Measurements from ENCODE around the gene VDAC2.

DNA sequence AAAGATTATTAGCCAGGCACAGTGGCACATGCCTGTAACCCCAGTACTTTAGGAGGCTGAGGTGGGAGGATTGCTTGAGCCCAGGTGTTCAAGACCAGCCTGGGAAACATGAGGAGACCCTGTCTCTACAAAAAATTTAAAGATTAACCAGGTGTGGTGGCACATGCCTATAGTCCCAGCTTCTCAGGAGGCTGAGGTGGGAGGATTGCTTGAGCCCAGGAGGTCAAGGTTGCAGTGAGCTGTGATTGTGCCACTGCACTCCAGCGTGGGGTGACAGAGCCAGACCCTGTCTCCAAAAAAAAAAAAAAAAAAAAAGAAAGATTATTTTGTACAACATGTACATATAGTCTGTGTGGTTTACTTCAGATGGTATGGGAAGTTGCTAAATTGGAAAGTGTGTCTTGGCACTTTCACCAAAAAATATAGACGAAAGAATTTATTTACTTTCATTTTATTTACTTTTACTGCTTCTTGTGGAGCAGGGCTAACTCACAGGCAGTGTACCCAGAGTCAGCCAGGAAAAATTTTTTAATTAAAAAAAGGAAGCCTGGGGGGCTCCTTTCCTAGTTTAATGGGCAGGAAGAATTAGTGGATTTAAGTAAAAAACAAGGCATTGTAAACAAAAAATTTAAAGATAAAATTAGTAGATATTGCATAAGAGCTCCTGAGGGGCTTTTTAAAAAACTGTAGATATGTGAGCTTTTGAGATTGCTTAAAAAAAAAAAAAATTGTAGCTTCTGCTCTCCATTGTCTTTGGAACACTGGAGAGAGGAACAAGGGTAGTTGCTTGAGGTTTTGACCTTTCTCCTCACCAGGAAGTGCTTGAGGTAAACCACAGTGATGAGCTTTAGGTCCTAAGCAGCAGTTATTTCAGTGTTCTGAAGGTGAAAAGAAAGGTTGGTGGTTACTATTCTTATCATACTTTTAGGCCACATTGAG is 44.6 kb upstream of the VDAC2 start:
- TF ChIP-seq, protein P1, sequence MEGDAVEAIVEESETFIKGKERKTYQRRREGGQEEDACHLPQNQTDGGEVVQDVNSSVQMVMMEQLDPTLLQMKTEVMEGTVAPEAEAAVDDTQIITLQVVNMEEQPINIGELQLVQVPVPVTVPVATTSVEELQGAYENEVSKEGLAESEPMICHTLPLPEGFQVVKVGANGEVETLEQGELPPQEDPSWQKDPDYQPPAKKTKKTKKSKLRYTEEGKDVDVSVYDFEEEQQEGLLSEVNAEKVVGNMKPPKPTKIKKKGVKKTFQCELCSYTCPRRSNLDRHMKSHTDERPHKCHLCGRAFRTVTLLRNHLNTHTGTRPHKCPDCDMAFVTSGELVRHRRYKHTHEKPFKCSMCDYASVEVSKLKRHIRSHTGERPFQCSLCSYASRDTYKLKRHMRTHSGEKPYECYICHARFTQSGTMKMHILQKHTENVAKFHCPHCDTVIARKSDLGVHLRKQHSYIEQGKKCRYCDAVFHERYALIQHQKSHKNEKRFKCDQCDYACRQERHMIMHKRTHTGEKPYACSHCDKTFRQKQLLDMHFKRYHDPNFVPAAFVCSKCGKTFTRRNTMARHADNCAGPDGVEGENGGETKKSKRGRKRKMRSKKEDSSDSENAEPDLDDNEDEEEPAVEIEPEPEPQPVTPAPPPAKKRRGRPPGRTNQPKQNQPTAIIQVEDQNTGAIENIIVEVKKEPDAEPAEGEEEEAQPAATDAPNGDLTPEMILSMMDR (conservative IDR thresholded peaks at IDR 0.05; ENCODE audit: low read depth, low read length) = no peak
- TF ChIP-seq EZH2 (IDR thresholded peaks at IDR 0.05; ENCODE audit: borderline replicate concordance, low read depth, low read length, poor library complexity, severe bottlenecking) = no peak
